Esophagus mucosa (tissue), 1 donor: Measurements from ENCODE around the gene MOB3B. TPM values are rescaled to one million over a fixed set of nuclear protein-coding genes. Genes with fewer than 3 reads are reported as not detected.
A peak's percentile ranks its signal among the peaks of the same experiment; 100 is the strongest.

Experiments used
- ATAC-seq: fragments of 200-7000 bp; cut with Tn5 transposase; one replicate; pipeline ENCODE4 v1.9.1; 2020
- total RNA-seq: library from RNA; stranded (reverse); gene quantifications from one replicate; pipeline ENCODE4 v1.2.4, GENCODE V29; 2023
- donor health status: DM: yes; HTN: yes; CAD: no.

The MOB3B gene
- total RNA-seq, 1 donor from 2014 or later: 3.7 TPM

- ATAC-seq: peak; percentile 59
Observed at GRCh38 chr9:27385606-27386322, 143.8 kb downstream of the MOB3B start.

DNA sequence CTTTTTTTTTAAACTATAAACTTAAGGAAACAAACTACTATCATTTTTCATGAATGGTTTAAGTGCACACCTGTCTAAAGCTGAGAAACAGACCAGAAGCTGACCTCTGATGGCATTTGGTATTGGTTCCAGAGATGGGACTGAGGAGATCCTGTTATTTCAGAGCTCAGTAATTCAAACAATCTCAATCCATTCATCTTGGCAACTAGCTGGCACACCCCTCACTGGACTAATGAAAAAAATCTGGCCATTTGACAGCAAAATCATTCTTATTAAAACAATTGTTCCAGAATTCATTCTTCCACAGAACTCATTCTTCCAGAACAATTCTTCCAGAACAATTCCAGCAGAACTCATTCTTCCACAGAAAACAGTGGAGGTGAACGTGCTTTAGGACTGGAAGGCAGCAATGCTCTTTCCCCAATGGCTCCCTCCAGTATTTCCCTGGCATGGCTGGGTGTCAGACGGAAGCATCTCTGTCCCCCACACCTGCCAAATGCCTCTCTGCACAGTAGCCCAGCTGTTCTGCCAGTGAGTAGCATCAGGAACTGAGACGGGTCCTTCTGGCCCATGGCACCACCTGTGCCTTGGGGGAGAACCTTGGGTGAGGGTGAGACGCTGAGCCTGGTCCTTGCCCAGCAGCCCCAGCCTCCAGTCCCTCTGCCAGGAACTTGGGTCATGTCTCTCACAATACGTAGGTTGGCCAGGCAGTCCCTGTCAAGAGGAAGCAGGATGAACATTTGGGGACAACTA, 145.2 kb downstream of the MOB3B start:
- ATAC-seq: no peak

DNA sequence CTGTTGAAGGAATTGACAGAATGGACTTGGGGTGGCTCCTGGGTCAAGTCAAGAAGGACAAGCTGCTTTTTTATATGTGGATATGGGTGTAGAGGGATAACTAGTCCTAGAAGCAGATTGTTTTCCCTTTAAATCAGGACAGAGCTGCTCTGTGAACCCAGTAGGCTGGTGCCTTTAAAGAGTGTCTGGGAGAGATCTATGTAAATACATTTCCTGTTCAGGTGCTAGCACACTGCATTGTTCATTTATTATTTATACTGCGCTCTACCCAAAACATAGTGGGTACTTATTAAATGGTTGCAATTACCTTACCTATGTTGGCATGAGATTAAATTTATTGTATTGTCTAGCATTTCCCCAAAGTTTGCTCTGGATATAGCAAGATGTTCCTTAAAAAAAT, 146.1 kb downstream of the MOB3B start:
- no peak for ATAC-seq

DNA sequence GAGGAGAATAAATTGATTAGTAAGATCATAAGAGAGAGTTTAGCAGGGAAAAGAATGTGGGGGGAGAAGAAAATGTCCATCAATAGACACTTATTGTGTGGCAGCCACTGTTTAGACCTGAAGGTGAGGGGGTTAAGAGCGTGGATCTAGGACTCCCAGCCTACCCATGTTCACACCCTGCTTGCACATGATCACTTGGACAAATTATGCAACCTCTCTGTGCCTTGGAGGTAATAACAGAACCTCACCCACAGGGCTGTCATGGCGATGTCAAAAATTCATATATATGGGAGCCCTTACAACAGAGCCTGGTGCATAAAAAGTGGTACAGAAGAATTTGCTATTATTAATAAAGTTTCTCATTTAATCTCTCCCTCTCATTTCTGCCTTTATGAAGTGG, 146.6 kb downstream of the MOB3B start:
- peak; percentile 48 for ATAC-seq

DNA sequence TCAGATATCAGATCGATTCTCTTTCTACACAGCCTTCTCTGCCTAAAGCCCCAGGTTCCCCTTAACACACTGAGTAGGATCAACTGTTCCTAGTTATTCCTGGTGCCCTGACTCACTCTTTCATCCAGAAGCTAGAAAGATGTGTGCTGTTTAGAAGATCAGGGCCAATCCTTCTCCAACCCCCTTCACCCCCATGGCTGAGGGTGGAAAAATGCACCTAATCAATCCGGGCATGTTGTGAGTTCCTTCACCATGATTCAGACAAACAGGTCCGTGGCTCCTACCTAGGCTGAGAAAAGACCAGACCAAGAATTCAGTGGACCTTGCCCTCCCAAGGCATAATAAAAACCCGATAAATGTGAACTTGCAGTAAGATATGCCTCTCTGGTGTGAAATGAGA, 147.3 kb downstream of the MOB3B start:
- ATAC-seq: no peak

- no peak for ATAC-seq
Observed at GRCh38 chr9:27379311-27380251, 150.0 kb downstream of the MOB3B start.

DNA sequence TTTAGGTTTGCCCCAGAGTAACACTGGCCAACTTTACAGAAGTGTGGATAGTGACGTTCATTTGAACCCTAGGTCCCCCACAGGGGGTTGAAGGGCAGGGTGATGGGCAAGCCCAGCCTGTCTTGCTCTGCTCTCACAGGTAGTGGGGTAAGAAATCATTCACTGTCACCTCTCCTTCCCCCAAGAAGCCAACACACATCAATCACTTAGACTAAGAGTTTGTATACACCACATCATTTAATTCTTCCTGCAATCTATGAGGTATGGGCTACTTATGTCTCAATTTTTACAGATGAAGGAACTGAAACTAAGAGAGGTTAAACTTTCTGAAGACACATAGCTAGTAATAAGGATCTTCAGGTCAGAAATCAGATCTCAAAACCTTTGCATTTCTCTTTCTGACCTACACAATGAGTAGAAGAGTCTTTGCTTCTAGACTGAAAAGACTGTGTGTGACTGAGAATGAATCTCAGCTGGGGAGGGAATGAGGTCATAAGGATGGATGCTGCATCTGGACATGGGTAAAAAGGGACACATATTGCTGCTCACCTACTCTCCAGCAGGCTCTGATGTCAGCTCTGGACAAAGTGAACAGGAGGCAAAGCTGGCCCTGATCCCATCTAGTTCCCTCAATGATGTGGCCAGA, 151.7 kb downstream of the MOB3B start:
- peak; percentile 59 for ATAC-seq

DNA sequence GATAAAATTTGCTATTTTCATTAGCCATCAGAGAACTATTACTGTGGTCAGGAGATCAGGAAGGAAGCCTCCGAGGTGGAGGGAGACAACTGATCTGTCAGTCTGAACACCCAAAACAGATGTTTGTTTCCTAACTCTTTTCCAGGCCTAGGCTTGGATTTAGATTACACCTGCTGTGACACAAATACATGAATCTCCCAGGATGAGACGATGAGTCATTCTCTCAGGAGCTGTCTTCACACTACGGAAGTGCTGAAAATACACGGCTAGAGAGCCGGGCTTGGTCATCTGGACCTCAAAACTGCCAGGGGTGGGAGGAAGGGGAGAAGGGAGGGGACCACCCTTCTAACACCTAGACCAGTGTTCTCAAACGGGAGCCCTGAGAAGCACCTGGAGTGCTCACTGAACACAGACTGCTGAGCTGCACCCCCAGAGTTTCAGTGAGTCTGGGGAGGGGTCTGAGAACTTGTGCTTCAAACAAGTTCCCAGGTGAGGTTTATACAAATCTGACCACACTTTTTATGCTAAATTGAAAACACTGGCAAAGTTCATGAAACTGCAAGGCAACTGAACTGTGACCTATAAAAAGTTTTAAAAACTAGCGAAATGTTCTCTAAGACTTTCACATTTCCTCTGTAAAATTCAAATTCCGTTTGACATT, 152.3 kb downstream of the MOB3B start:
- peak; percentile 27 for ATAC-seq

GRCh38 chr9:27373851-27374250, 155.8 kb downstream of the MOB3B start:
- no peak for ATAC-seq

- ATAC-seq: no peak
Observed at GRCh38 chr9:27372615-27373014, 157.0 kb downstream of the MOB3B start.

GRCh38 chr9:27371382-27371781, 158.2 kb downstream of the MOB3B start:
- ATAC-seq: peak; percentile 66

DNA sequence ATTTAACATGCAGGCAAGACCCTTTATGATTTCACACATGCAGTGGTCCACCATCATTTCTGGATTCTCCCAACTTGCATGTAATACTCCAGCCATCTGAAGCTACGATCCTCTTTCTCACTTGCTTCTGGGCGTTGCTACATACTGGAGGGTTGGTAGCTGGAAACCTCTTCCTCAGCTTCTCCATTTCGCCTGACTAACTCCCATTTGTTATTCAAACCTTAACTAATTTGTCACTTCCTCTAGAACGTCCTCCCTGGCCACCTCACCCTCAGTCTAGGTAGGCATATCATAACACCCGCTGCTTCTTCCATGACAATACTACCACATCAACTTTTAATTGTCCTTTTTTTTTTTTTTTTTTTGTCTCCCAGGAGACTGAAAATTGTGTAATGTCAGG, 160.0 kb downstream of the MOB3B start:
- ATAC-seq: peak; percentile 17

DNA sequence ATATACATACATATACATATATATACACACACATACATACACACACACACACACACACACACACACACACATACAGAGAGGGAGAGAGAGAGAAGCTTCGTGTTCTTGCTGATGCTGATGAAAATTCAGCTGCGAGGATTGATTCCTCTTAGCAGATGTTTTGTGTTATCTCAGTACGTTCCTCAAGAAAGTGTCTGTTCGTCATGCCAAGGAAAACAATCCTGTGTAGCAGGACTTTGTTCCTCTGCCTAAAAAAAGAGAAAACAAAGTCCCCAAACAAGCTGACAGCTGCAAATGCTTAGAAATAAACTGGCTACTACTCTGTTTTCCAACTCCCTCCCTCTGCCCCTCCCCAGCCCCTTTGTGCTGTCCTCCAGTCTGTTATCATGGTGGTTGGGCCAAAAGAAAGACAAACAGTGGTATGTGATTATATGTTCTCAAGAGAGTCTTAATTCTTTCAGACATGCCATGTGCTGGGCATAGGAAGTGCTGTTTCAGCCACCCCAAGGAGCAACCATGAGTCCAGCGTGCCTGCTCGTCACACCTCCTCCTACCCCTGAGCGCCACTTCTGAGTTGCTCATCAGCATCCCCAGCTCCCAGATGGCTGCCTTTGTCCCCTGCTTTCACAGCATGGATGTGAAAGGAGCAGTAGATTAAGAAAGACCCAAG, 161.2 kb downstream of the MOB3B start:
- ATAC-seq: no peak

- no peak for ATAC-seq
Observed at GRCh38 chr9:27367921-27368315, 161.7 kb downstream of the MOB3B start.

DNA sequence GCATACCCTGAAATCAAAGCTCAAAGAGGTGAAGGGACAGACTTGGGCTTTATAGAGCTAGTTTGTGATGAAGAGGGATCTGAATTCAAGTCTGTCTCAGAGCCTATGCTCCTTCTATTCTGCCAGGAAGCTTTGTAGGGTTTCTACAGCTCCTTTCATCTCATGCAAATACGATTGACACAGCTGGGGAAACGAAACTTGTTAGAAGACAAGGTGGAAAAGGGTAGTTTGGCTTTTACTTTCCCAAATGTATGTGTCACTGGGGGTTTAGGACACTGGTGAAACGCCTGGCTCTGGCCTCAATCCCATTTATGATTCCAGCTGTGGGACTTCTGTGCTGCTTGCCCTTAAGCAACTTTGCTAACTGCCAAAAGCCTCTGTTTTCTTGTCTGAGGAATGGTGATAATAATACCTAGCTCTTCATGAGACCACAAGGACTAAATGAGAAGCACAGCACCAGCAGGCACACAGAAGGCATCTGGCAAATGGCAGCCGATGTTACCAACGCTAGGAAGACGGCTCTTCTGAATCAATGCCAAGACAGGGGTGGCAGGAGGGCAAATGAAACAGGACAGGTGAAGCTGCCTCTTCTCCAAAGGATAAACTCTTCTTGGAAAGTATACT, 162.3 kb downstream of the MOB3B start:
- no peak for ATAC-seq

GRCh38 chr9:27365707-27366376, 163.8 kb downstream of the MOB3B start:
- peak; percentile 31 for ATAC-seq

DNA sequence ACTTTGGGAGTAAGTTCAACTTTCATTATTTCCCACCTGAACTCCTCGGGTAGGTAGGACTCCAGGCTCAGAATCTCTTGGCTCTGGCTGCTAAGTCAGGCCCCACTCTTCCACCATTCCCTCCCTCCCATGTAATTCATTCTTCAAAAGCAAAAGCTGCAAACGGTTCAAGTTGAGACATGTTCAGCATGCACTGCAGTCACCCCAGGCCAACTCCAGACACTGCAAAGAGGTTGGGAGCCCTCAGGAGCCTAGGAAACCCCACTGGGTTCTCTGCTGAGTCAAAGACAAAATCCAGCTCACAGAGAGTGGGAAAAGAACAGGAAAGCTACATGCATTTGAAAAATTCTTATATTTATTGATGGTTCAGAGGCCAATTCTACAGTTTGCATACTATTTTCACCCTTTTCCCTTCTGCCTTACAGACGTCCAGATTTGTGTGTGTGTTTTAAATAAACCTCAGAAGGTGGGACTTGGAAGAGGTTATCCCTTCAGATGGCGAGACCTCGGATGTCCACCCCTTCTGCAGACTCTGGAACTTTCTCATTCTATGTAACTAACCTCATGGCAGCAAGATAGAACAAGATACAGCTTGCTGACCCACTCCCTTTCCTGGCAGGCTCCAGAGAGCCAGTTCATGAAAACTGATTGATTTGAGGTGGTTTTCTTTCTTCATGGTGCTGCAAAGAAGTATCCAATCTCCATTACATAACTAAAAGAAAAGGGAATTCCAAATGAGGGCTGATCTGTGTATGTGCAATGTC, 167.0 kb downstream of the MOB3B start:
- ATAC-seq: peak; percentile 80

- ATAC-seq: no peak
Observed at GRCh38 chr9:27361492-27361891, 168.1 kb downstream of the MOB3B start.

DNA sequence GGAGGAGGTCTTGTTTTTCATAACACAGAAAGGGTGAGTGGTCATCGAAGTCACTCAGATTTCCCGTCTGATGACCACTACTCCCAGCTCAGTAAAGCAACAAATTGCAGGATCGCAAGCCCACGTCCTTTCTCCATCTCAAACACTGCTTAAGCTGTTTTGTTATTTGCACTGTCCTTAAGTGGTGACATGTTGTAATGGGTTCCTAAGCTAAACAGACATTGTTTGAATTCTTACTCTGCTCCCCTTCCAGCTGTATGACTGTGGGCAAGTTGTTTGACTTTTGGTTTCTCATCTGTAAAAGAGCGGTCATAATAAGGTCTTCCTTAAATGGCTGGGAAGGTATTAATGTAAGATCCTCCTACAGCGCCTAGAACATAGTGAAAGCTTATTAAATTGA, 169.9 kb downstream of the MOB3B start:
- ATAC-seq: no peak

GRCh38 chr9:27358007-27358406, 171.6 kb downstream of the MOB3B start:
- ATAC-seq: no peak
